AG08396 (cell line): ENCODE measurements around the gene LMNB1.

Experiments used
- DNase-seq: peaks from one replicate; pipeline ENCODE4 v3.0.0; 2012; ENCODE audit warnings: low spot score, mixed read lengths

LMNB1 gene

GRCh38 chr5:126855266-126855665 is 78.3 kb downstream of the LMNB1 start:
- DNase-seq, result no peak

- no peak for DNase-seq
Observed at GRCh38 chr5:126857472-126858410, 80.8 kb downstream of the LMNB1 start.

- DNase-seq, result no peak
Observed at GRCh38 chr5:126858441-126858840, 81.5 kb downstream of the LMNB1 start.

GRCh38 chr5:126863402-126863801 is 86.5 kb downstream of the LMNB1 start:
- DNase-seq, result no peak

GRCh38 chr5:126864042-126864688 is 87.2 kb downstream of the LMNB1 start:
- no peak for DNase-seq

- DNase-seq, result peak; percentile 53
Observed at GRCh38 chr5:126865299-126865698, 88.4 kb downstream of the LMNB1 start.

GRCh38 chr5:126866851-126867636 is 90.1 kb downstream of the LMNB1 start:
- no peak for DNase-seq

- DNase-seq, result no peak
Observed at GRCh38 chr5:126868338-126869004, 91.5 kb downstream of the LMNB1 start.

GRCh38 chr5:126869005-126869451 is 92.1 kb downstream of the LMNB1 start:
- DNase-seq, result peak; percentile 64

- no peak for DNase-seq
Observed at GRCh38 chr5:126871441-126871840, 94.5 kb downstream of the LMNB1 start.

- DNase-seq, result no peak
Observed at GRCh38 chr5:126872561-126873354, 95.8 kb downstream of the LMNB1 start.

- DNase-seq, result no peak
Observed at GRCh38 chr5:126875303-126875785, 98.4 kb downstream of the LMNB1 start.

GRCh38 chr5:126877602-126878001 is 100.7 kb downstream of the LMNB1 start:
- no peak for DNase-seq

- no peak for DNase-seq
Observed at GRCh38 chr5:126878085-126878484, 101.1 kb downstream of the LMNB1 start.

- no peak for DNase-seq
Observed at GRCh38 chr5:126878634-126879033, 101.7 kb downstream of the LMNB1 start.

- no peak for DNase-seq
Observed at GRCh38 chr5:126881821-126882600, 105.1 kb downstream of the LMNB1 start.

GRCh38 chr5:126883564-126884245 is 106.8 kb downstream of the LMNB1 start:
- DNase-seq, result no peak

- DNase-seq, result peak; percentile 61
Observed at GRCh38 chr5:126884269-126884819, 107.4 kb downstream of the LMNB1 start.
